ENCODE data around the gene OCLN.
"Not testable (repeated sequence)": the region's sequence is repeated elsewhere in the genome, so short reads cannot be mapped to it uniquely, and the experiment has no call there.

OCLN gene

GRCh38 chr5:69491838-69492390, 676 bp upstream of the OCLN start:
- no peak for DNase-seq

GRCh38 chr5:69492923-69493395, 369 bp downstream of the OCLN start:
- no peak for DNase-seq

DNA sequence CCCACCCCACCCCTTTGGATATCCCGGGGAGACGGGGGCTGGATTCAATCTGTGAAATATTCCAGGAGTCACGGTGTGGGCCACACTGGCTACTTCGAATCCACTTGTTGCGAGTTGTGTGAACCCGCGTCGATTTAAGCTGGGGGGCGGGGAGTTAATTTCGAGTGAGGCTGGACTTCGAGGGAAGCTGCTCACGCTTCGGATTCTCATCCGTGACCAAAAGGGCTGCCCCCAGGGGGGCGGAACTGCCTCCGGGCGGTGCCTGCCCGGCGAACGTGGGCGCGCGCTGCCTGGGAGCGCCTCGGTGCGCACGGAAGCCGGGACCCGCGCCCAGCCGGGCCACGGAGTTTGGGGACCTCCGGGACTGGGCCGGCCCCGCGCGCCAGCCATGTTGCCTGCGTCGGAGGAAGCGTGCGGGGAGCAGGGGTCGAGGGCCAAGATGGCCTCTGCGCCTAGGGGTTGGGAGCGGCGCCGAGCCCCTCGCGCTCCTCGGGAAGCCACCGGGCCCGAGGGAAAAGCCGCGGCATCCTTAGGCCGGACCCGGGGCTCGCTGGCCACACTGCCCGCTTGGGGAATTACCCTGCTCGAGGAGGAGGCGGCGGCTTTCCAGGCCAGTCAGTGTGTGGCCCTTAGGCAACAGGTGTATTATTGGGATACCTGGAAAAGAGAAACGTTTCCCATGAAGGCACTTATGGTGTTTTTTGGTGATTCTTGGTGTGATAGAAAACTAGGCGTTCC, 975 bp downstream of the OCLN start:
- DNase-seq = no peak

DNA sequence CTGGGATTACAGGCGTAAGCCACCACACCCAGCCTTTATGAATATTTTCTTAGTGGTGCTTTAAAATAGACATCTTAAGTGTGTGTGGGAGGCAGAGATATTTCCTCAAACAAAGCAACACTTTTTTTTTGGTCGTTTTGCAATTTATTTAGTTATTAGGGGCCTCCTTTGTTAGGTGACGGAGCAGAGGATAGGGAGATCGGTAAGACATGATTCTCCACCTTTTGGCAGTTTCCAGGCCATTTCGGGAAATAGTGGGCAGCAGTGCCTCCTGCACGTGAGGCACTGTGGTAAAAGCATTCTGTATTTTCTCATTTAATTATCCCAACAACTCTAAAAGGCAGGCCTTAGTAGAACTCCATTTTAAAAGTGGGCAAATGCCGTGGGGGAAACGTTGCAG, 1.9 kb downstream of the OCLN start:
- no peak for DNase-seq

DNA sequence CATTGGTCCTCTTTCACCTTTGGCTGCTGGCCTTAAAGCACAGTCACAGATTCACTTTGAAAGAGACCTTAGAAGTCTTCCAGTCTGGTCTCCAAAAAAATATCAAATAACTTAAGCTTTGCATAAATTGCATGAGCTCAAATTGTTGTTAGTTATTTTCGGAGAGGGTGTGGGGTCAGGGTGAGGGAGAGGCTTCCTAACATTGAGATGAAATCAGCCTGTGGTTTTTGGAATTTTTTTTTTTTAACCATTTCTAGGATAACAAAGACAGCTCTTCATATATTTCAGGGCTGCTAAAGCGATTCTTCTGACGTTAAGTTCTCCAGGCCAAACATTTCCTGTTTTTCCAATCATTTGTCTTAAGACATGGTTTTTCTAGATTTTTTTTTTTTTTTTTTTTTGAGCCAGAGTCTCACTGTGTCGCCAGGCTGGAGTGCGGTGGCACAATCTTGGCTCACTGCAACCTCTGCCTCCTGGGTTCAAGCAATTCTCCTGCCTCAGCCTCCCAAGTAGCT, 4.5 kb downstream of the OCLN start:
- no peak for DNase-seq

- DNase-seq = no peak
Observed at GRCh38 chr5:69498384-69498783, 5.8 kb downstream of the OCLN start.

- no peak for DNase-seq
Observed at GRCh38 chr5:69502367-69502766, 9.8 kb downstream of the OCLN start.

GRCh38 chr5:69502767-69503488, 10.3 kb downstream of the OCLN start:
- no peak for DNase-seq

DNA sequence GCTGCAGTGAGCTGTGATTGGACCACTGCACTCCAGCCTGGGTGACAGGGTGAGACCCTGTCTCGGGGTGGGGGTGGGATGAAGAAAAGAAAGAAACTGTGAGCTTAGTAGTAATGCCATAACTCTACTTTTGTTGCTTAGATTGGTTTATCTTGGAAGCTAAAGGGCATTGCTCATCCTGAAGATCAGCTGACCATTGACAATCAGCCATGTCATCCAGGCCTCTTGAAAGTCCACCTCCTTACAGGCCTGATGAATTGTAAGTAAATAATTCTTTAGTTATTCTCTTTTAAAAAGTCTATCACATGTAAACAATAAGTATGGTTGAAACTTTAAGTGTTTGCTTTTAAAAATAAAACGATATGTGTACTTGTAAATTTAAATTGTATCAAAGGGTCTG, 11.4 kb downstream of the OCLN start:
- DNase-seq = no peak

GRCh38 chr5:69505306-69505705, 12.7 kb downstream of the OCLN start:
- DNase-seq = no peak

- DNase-seq = no peak
Observed at GRCh38 chr5:69509212-69509611, 16.6 kb downstream of the OCLN start.

DNA sequence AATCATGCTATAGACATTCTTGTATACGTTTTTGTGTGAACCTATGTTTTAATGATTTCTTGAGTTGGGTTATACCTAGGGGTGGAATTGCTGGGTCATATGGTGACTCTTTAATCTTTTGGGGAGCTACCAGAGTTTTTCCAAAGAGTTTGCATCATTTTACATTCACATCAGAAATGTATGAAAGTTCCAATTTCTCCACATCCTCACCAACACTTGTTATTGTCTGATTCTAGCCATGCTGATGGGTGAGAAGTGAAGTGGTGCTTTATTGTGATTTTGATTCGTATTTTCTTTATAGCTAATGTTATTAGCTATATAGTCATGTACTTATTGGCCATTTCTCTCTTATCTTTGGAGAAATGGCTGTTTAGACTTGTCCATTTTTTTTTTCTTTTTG, 18.1 kb downstream of the OCLN start:
- no peak for DNase-seq

DNA sequence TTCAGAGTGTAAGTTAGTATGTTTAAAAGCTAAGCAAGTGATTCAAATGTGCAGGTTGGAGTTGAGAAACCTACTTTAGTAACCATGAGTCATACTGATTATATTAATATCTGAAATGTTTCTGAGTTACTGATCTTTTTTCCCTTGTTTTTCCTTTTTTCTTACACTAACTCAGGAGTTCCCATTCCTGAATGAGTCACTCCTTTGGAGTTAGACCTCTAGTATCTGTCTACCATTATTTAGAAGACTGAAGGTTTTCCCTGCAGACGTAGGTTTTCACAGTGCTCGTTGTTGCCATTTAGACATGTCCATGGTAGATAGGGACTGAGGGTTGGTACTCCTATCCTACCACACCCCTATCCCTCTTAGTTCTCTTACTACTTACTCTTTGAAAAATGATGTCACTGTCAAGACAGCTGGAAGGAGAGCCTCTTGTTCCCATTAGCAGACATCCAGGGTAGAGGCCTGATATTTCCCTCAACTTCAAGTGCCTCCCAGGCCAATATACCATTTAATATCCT, 20.2 kb downstream of the OCLN start:
- DNase-seq = no peak

- not testable (repeated sequence) for DNase-seq
Observed at GRCh38 chr5:69515570-69515969, 23.0 kb downstream of the OCLN start.

GRCh38 chr5:69516769-69517168, 24.2 kb downstream of the OCLN start:
- DNase-seq = no peak

- no peak for DNase-seq
Observed at GRCh38 chr5:69517763-69518212, 25.2 kb downstream of the OCLN start.

DNA sequence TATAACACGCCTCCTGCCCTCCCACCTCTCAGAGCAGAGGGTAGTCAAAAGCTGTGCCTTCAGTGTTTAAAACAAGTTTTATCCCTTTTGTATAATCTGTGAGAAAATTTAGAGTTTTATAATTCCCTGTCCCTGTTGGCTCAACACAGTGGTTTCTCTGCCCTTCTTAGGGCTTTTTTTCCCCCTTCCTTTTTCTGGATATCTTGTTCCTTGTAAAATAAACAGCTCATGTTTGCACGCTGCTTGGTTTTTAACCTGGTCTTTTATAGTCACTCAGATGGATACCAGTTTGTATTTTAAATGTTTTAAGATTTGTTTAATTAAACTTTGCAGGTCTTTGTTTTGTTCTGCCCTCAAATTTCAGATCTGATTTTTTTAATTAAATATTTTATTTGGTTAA, 26.7 kb downstream of the OCLN start:
- DNase-seq = no peak

- no peak for DNase-seq
Observed at GRCh38 chr5:69522035-69522434, 29.4 kb downstream of the OCLN start.

DNA sequence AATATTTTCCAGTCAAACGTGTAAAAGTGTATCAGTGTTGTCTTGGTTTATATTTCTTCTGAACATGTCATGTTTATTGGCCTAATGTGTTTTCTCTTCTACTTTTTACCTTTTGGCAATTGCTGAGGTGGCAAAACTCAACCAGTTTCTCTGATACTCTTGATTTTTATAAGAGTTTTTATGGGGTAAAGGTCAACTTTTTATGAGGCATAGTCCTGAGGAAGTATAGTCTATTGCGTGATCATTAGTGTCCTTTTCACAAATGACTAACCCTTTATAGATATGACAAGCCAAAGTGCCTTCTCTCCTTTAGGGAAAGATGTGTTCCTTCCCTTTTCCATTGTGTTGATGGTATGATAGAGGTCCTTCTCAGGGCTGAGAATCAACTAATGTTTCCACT, 32.9 kb downstream of the OCLN start:
- no peak for DNase-seq

- DNase-seq = no peak
Observed at GRCh38 chr5:69526660-69527059, 34.1 kb downstream of the OCLN start.

GRCh38 chr5:69527128-69527770, 34.7 kb downstream of the OCLN start:
- no peak for DNase-seq

GRCh38 chr5:69528035-69528434, 35.4 kb downstream of the OCLN start:
- DNase-seq = no peak

GRCh38 chr5:69528609-69529008, 36.0 kb downstream of the OCLN start:
- DNase-seq = no peak
